HG03108 (cell line): ENCODE results near the gene FCGBP.

ENCODE experiments used
- ATAC-seq: cut with Tn5 transposase; IDR thresholded peaks from one replicate; pipeline ENCODE4 v1.9.1; 2021; ENCODE audit warnings: moderate library complexity; ENCODE audit not compliant: unreplicated experiment

Gene FCGBP

GRCh38 chr19:39949026-39949747 lies 14.8 kb upstream of the FCGBP start:
- ATAC-seq: no peak

- ATAC-seq: no peak
Observed at GRCh38 chr19:39946532-39946931, 12.1 kb upstream of the FCGBP start.

- no peak for ATAC-seq
Observed at GRCh38 chr19:39943586-39943985, 9.2 kb upstream of the FCGBP start.

GRCh38 chr19:39942366-39942730 lies 7.9 kb upstream of the FCGBP start:
- no peak for ATAC-seq

- ATAC-seq: peak; percentile 56
Observed at GRCh38 chr19:39941615-39942365, 7.4 kb upstream of the FCGBP start.

GRCh38 chr19:39941151-39941550 lies 6.7 kb upstream of the FCGBP start:
- ATAC-seq: no peak

- no peak for ATAC-seq
Observed at GRCh38 chr19:39940221-39940833, 5.9 kb upstream of the FCGBP start.

- ATAC-seq: no peak
Observed at GRCh38 chr19:39939556-39939955, 5.1 kb upstream of the FCGBP start.

GRCh38 chr19:39937787-39938186 lies 3.4 kb upstream of the FCGBP start:
- ATAC-seq: no peak

GRCh38 chr19:39937094-39937720 lies 2.8 kb upstream of the FCGBP start:
- no peak for ATAC-seq

GRCh38 chr19:39936622-39937021 lies 2.2 kb upstream of the FCGBP start:
- no peak for ATAC-seq

GRCh38 chr19:39936020-39936419 lies 1.6 kb upstream of the FCGBP start:
- no peak for ATAC-seq

- no peak for ATAC-seq
Observed at GRCh38 chr19:39935364-39935661, 879 bp upstream of the FCGBP start.

GRCh38 chr19:39929750-39930149 lies 4.7 kb downstream of the FCGBP start:
- ATAC-seq: no peak

- no peak for ATAC-seq
Observed at GRCh38 chr19:39928357-39928725, 6.1 kb downstream of the FCGBP start.

- ATAC-seq: no peak
Observed at GRCh38 chr19:39927524-39928356, 6.7 kb downstream of the FCGBP start.

- no peak for ATAC-seq
Observed at GRCh38 chr19:39927076-39927475, 7.4 kb downstream of the FCGBP start.

GRCh38 chr19:39926170-39926760 lies 8.2 kb downstream of the FCGBP start:
- no peak for ATAC-seq

- ATAC-seq: no peak
Observed at GRCh38 chr19:39924952-39925351, 9.5 kb downstream of the FCGBP start.

GRCh38 chr19:39924389-39924788 lies 10.0 kb downstream of the FCGBP start:
- ATAC-seq: no peak

- no peak for ATAC-seq
Observed at GRCh38 chr19:39923862-39924261, 10.6 kb downstream of the FCGBP start.
